ENCODE results near the gene CDC45. TPM values are rescaled to one million over a fixed set of nuclear protein-coding genes. Genes with fewer than 3 reads are reported as not detected.

The CDC45 gene
- total and polyA plus RNA-seq, 2 of the 13 experiments (the other 11 are each of a cell fraction or from before 2014, with no cell fraction given): 14.4 to 36.3 TPM

- no peak for TF ChIP-seq ARNT2 (CRISPR knock-in tag; IDR thresholded peaks at IDR 0.05; ENCODE audit: low read depth)
- TF ChIP-seq RFX1 (IDR thresholded peaks at IDR 0.05): no peak
- TF ChIP-seq E2F5 (CRISPR knock-in tag; conservative IDR thresholded peaks at IDR 0.05): peak; percentile 51; the same call in 1 of the 2 replicates
- TF ChIP-seq ELF1 (CRISPR knock-in tag; IDR thresholded peaks at IDR 0.05): peak; percentile 24; the same call in 1 of the 2 replicates
- peak; percentile 28; the same call in 1 of the 2 replicates for TF ChIP-seq KDM5A (IDR thresholded peaks at IDR 0.05; ENCODE audit: borderline replicate concordance, low read length)
- peak; percentile 13; the same call in 1 of the 2 replicates for TF ChIP-seq RBFOX2 (IDR thresholded peaks at IDR 0.05; ENCODE audit: low read depth, low read length)
- no peak for TF ChIP-seq CC2D1A (CRISPR knock-in tag; IDR thresholded peaks at IDR 0.05)
- no peak for TF ChIP-seq HDAC1 (CRISPR knock-in tag; IDR thresholded peaks at IDR 0.05)
- TF ChIP-seq POLR2A (IDR thresholded peaks at IDR 0.05; ENCODE audit: insufficient read depth in 1 of 2, low read depth in 2 of 2, low read length in 2 of 2): peak in 1 of 2 experiments; percentile 40; a peak in 2 of 4 replicates
- peak; percentile 45; the same call in 1 of the 2 replicates for TF ChIP-seq HOXA3 (CRISPR knock-in tag; IDR thresholded peaks at IDR 0.05)
- TF ChIP-seq TMF1 (CRISPR knock-in tag; IDR thresholded peaks at IDR 0.05; ENCODE audit: low read depth): no peak
- peak; percentile 25; the same call in 1 of the 2 replicates for TF ChIP-seq BHLHE40 (IDR thresholded peaks at IDR 0.05; ENCODE audit: low read length)
- 0 out of 2 replicates have a peak, but pooled peaks have one; percentile 13 for TF ChIP-seq TARDBP (CRISPR knock-in tag; IDR thresholded peaks at IDR 0.05)
- TF ChIP-seq ZNF780A (CRISPR knock-in tag; IDR thresholded peaks at IDR 0.05): 0 out of 2 replicates have a peak, but pooled peaks have one; percentile 19
- peak; percentile 54; the same call in 1 of the 2 replicates for TF ChIP-seq ZFYVE20 (CRISPR knock-in tag; IDR thresholded peaks at IDR 0.05; ENCODE audit: borderline replicate concordance, low read depth)
- TF ChIP-seq ZNF839 (CRISPR knock-in tag; IDR thresholded peaks at IDR 0.05; ENCODE audit: borderline replicate concordance): no peak
- TF ChIP-seq ZNF546 (CRISPR knock-in tag; conservative IDR thresholded peaks at IDR 0.05): no peak
- peak; percentile 72; the same call in 1 of the 2 replicates for TF ChIP-seq SIN3B (IDR thresholded peaks at IDR 0.05; ENCODE audit: low read length)
- no peak for TF ChIP-seq ZNF263 (CRISPR knock-in tag; IDR thresholded peaks at IDR 0.05)
- TF ChIP-seq ZNF296 (CRISPR knock-in tag; conservative IDR thresholded peaks at IDR 0.05): 0 out of 2 replicates have a peak, but pooled peaks have one; percentile 19
- peak; percentile 83 for TF ChIP-seq YY1 (IDR thresholded peaks at IDR 0.05; ENCODE audit: insufficient read depth, insufficient replicate concordance, low read depth, low read length)
- TF ChIP-seq ZNF343 (CRISPR knock-in tag; IDR thresholded peaks at IDR 0.05): peak; percentile 19; the same call in 1 of the 2 replicates
- TF ChIP-seq ATF7-NPFF (CRISPR knock-in tag; IDR thresholded peaks at IDR 0.05; ENCODE audit: low read depth): peak; percentile 61
- no peak for TF ChIP-seq ZNF282 (IDR thresholded peaks at IDR 0.05; ENCODE audit: partially characterized antibody)
- no peak for TF ChIP-seq ATRX (CRISPR knock-in tag; IDR thresholded peaks at IDR 0.05; ENCODE audit: borderline replicate concordance)
- peak; percentile 41; the same call in 1 of the 2 replicates for TF ChIP-seq CBFB (CRISPR knock-in tag; IDR thresholded peaks at IDR 0.05)
- TF ChIP-seq ZNF441 (CRISPR knock-in tag; IDR thresholded peaks at IDR 0.05; ENCODE audit: borderline replicate concordance): peak; percentile 23; the same call in 1 of the 2 replicates
- TF ChIP-seq KLF12 (CRISPR knock-in tag; IDR thresholded peaks at IDR 0.05; ENCODE audit: borderline replicate concordance): no peak
- peak; percentile 53; the same call in 1 of the 2 replicates for TF ChIP-seq ZFX (CRISPR knock-in tag; IDR thresholded peaks at IDR 0.05; ENCODE audit: low read depth)
- TF ChIP-seq ZNF331 (CRISPR knock-in tag; IDR thresholded peaks at IDR 0.05): peak; percentile 34; the same call in 1 of the 2 replicates
- TF ChIP-seq SP1 (IDR thresholded peaks at IDR 0.05): no peak
- TF ChIP-seq SP1 (CRISPR knock-in tag; IDR thresholded peaks at IDR 0.05): peak; percentile 38; the same call in 1 of the 2 replicates
- TF ChIP-seq ZNF777 (CRISPR knock-in tag; IDR thresholded peaks at IDR 0.05): peak; percentile 67; the same call in 1 of the 2 replicates
- TF ChIP-seq ZFP41 (CRISPR knock-in tag; IDR thresholded peaks at IDR 0.05; ENCODE audit: borderline replicate concordance): peak; percentile 3; the same call in 1 of the 2 replicates
These were observed 48.0 kb upstream of the CDC45 start, which contains the start of gene HIRA (continued) for GRCh38 chr22:19431649-19432132.

Data from HepG2 (cell line).